ENCODE measurements around the gene TXNDC2. TPM values are rescaled to one million over a fixed set of nuclear protein-coding genes. Genes with fewer than 3 reads are reported as not detected.

The TXNDC2 gene
- total RNA-seq, 1 experiment from 2014 or later: not detected

DNA sequence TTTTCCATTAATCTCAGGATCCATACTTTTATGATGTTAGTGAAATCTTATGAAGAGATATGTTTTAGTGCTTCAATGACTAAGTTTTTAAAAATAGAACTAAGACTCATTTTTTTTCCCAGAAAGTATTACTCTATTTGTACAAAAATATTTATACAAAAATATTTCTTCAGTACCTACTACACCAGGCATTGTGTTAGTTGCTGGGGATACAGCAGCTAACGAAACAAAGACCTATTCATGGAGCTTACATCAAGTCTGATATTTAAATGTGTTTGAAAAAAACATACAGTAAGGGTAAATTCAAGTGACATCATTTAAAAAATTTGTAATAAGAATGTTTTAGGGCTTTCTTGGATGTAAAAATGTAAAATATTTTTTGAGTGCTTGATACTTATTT lies 39.6 kb downstream of the TXNDC2 start:
- DNase-seq: no peak
- BruUV-seq (replicated peaks): no TSS peak
- TF ChIP-seq, protein P1, sequence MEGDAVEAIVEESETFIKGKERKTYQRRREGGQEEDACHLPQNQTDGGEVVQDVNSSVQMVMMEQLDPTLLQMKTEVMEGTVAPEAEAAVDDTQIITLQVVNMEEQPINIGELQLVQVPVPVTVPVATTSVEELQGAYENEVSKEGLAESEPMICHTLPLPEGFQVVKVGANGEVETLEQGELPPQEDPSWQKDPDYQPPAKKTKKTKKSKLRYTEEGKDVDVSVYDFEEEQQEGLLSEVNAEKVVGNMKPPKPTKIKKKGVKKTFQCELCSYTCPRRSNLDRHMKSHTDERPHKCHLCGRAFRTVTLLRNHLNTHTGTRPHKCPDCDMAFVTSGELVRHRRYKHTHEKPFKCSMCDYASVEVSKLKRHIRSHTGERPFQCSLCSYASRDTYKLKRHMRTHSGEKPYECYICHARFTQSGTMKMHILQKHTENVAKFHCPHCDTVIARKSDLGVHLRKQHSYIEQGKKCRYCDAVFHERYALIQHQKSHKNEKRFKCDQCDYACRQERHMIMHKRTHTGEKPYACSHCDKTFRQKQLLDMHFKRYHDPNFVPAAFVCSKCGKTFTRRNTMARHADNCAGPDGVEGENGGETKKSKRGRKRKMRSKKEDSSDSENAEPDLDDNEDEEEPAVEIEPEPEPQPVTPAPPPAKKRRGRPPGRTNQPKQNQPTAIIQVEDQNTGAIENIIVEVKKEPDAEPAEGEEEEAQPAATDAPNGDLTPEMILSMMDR (IDR thresholded peaks at IDR 0.05; ENCODE audit: insufficient read depth in 1 of 2, low read depth in 1 of 2, low read length in 1 of 2, severe bottlenecking in 1 of 2, unreplicated experiment in 1 of 2): no peak
- Histone ChIP-seq H3K27me3 (replicated peaks; ENCODE audit: control insufficient read depth, insufficient read depth, low read length) (no peaks in the 10 kb centered on the region), H3K4me3 (ENCODE audit: low read depth, low read length) (no peak overlapping the region), H3K4me1 (peaks cover 42% of the 10 kb centered on the region), H3K9me3 (no peaks in the 10 kb centered on the region), H3K36me3 (ENCODE audit: control insufficient read depth, insufficient read depth, low read length) (no peaks in the 10 kb centered on the region)
- intact Hi-C loops (cut with micrococcal nuclease; ENCODE audit: unreplicated experiment): no loop called here
- CTCF ChIA-PET: no interaction called here
- Mint-ChIP-seq H3K36me3 (ENCODE audit: insufficient read depth, unreplicated experiment) (peaks cover 10% of the 10 kb centered on the region), H3K27me3 (ENCODE audit: insufficient read depth, unreplicated experiment) (no peaks in the 10 kb centered on the region), H3K4me3 (ENCODE audit: unreplicated experiment) (no peak overlapping the region), H3K27ac (ENCODE audit: unreplicated experiment) (no peak overlapping the region), H3K9me3 (ENCODE audit: unreplicated experiment) (no peaks in the 10 kb centered on the region), H3K4me1 (ENCODE audit: low read depth, unreplicated experiment) (peaks cover 17% of the 10 kb centered on the region)
- POLR2A ChIA-PET: no interaction called here

DNA sequence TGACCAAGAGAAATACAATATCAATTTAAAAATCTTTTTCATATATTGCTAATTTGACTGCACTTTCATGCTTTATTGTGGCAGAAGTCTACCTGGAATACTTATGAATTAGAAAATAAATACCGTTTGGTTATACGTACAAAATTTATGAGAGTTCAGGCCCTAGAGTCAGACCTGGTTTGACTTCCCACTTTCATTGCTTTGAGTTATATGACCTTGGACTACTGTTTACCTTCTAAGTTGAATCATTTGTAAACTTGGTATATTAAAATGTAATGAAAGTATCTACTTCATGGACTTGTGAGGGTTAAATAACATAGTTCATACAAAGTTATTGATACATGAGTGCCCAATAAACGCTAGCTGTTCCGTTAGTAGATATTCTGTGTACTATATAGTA lies 40.0 kb downstream of the TXNDC2 start:
- Histone ChIP-seq H3K36me3 (ENCODE audit: control insufficient read depth, insufficient read depth, low read length) (no peaks in the 10 kb centered on the region), H3K9me3 (no peaks in the 10 kb centered on the region), H3K27me3 (replicated peaks; ENCODE audit: control insufficient read depth, insufficient read depth, low read length) (no peaks in the 10 kb centered on the region), H3K4me3 (ENCODE audit: low read depth, low read length) (no peak overlapping the region), H3K4me1 (peaks cover 42% of the 10 kb centered on the region)
- Mint-ChIP-seq H3K27me3 (ENCODE audit: insufficient read depth, unreplicated experiment) (no peaks in the 10 kb centered on the region), H3K9me3 (ENCODE audit: unreplicated experiment) (no peaks in the 10 kb centered on the region), H3K4me3 (ENCODE audit: unreplicated experiment) (no peak overlapping the region), H3K4me1 (ENCODE audit: low read depth, unreplicated experiment) (peaks cover 17% of the 10 kb centered on the region), H3K36me3 (ENCODE audit: insufficient read depth, unreplicated experiment) (peaks cover 10% of the 10 kb centered on the region), H3K27ac (ENCODE audit: unreplicated experiment) (no peak overlapping the region)
- ChIA-PET POLR2A (no interaction called here), CTCF (no interaction called here)
- TF ChIP-seq, protein P1 (IDR thresholded peaks at IDR 0.05; ENCODE audit: insufficient read depth in 1 of 2, low read depth in 1 of 2, low read length in 1 of 2, severe bottlenecking in 1 of 2, unreplicated experiment in 1 of 2): no peak
- BruUV-seq (replicated peaks): no TSS peak
- intact Hi-C loops (cut with micrococcal nuclease; ENCODE audit: unreplicated experiment): no loop called here
- DNase-seq: no peak

DNA sequence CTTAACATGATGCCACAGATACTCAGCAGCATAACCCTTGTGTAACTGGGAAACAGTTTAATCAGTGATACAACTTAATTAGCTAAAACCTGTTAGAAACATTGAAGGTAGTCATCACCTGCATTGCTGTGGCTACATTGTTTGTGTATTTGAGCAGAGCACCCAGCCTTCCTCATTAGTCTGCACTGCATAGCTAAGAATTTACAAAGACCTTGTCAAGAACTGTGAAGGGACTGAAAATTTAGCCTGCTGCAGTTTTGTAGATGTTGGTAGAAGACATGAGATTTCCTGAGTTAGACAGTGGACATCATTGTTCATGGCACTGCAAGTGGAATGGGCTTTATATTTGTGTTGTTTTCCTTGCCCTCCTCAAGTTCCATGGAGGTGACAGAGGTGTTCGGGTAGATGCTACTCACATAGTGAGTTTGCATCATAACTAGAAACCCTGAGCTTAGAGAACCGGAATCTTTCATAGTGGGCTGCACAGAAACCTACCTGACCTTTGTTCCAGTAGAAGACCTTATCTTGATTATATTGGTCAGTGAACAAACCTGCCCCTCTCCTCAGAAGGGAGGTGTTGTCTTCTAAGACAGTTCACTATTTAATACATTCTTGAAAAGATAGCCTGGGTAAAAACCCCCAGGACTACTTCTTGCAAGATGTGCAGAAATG lies 40.6 kb downstream of the TXNDC2 start:
- Histone ChIP-seq H3K4me3 (ENCODE audit: low read depth, low read length) (no peak overlapping the region), H3K4me1 (peaks cover 42% of the 10 kb centered on the region), H3K9me3 (no peaks in the 10 kb centered on the region), H3K27me3 (replicated peaks; ENCODE audit: control insufficient read depth, insufficient read depth, low read length) (no peaks in the 10 kb centered on the region), H3K36me3 (ENCODE audit: control insufficient read depth, insufficient read depth, low read length) (no peaks in the 10 kb centered on the region)
- Mint-ChIP-seq H3K27ac (ENCODE audit: unreplicated experiment) (no peak overlapping the region), H3K27me3 (ENCODE audit: insufficient read depth, unreplicated experiment) (no peaks in the 10 kb centered on the region), H3K9me3 (ENCODE audit: unreplicated experiment) (no peaks in the 10 kb centered on the region), H3K36me3 (ENCODE audit: insufficient read depth, unreplicated experiment) (peaks cover 10% of the 10 kb centered on the region), H3K4me1 (ENCODE audit: low read depth, unreplicated experiment) (peaks cover 17% of the 10 kb centered on the region), H3K4me3 (ENCODE audit: unreplicated experiment) (no peak overlapping the region)
- BruUV-seq (replicated peaks): no TSS peak
- DNase-seq: peak in 1 of 2 experiments; percentile 7
- CTCF ChIA-PET: no interaction called here
- TF ChIP-seq, protein P1 (IDR thresholded peaks at IDR 0.05; ENCODE audit: insufficient read depth in 1 of 2, low read depth in 1 of 2, low read length in 1 of 2, severe bottlenecking in 1 of 2, unreplicated experiment in 1 of 2): no peak
- POLR2A ChIA-PET: interaction anchor here (0.5 kb wide), 1 partner anchor 12 kb away, joined by 3 read pairs; the partner anchor contains the start of gene VAPA
- intact Hi-C loops (cut with micrococcal nuclease; ENCODE audit: unreplicated experiment): no loop called here
